ENCODE measurements around the gene PDIA6. TPM values are rescaled to one million over a fixed set of nuclear protein-coding genes. Genes with fewer than 3 reads are reported as not detected.
A peak's percentile ranks its signal among the peaks of the same experiment; 100 is the strongest.

PDIA6 gene
- total RNA-seq, 1 experiment from 2014 or later, result 149 TPM

- Histone ChIP-seq H3K4me2 (ENCODE audit: low read length) (peak overlapping the region; percentile 97), H3K27ac (ENCODE audit: low read depth, low read length) (no peak overlapping the region)
- intact Hi-C loops (cut with micrococcal nuclease), result no loop called here
Observed at GRCh38 chr2:10810202-10811161, 2.1 kb downstream of the PDIA6 start.

More at GRCh38 chr2:10810202-10811161, 2.1 kb downstream of the PDIA6 start:
- TSS peak; percentile 37 for BruUV-seq (replicated peaks)
- peaks cover 5 to 22% of the 10 kb centered on the region in 2 experiments; a peak in 3 of 4 replicates for H3K4me1 ChIP-seq (ENCODE audit: control insufficient read depth in 1 of 2, insufficient read depth in 2 of 2, low read length in 2 of 2)
- H3K4me3 ChIP-seq (replicated peaks in 1 of 2; ENCODE audit: low read depth in 1 of 2, low read length in 2 of 2), result peak overlapping the region in 1 of 2 experiments; percentile 87; a peak in 1 of 4 replicates
- H4K20me1 ChIP-seq (ENCODE audit: insufficient read depth), result 0 out of 2 replicates have a peak, but pooled peaks cover 5% of the 10 kb centered on the region
- ATAC-seq (no peak), DNase-seq (ENCODE audit: low read depth, low spot score) (no peak)
- no peaks in the 10 kb centered on the region for H3K9me3 ChIP-seq (ENCODE audit: control insufficient read depth in 1 of 2, insufficient read depth in 1 of 2, low read depth in 1 of 2, low read length in 2 of 2)
- H3K27me3 ChIP-seq (ENCODE audit: insufficient read depth, low read length), result no peaks in the 10 kb centered on the region
- RAD21 ChIA-PET (ENCODE audit: low non-redundant PET in 1 of 2, low total read pairs in 2 of 2, uncharacterized antibody in 2 of 2, unreplicated experiment in 2 of 2), result no interaction called here
- CTCF ChIA-PET, result no interaction called here
- TF ChIP-seq MAX (IDR thresholded peaks at IDR 0.05) (no peak), ZFX (IDR thresholded peaks at IDR 0.05) (no peak), POLR2AphosphoS5 (IDR thresholded peaks at IDR 0.05; ENCODE audit: low read depth, low read length) (no peak), POLR2A (IDR thresholded peaks at IDR 0.05; ENCODE audit: borderline replicate concordance, extremely low read depth, insufficient read depth, insufficient read length) (no peak), EGR1 (IDR thresholded peaks at IDR 0.05; ENCODE audit: low read depth) (no peak), ZBTB33 (IDR thresholded peaks at IDR 0.05; ENCODE audit: extremely low read depth, insufficient replicate concordance, low read length) (no peak), SRF (IDR thresholded peaks at IDR 0.05; ENCODE audit: low read depth) (no peak), EZH2 (IDR thresholded peaks at IDR 0.05) (no peak), JUND (IDR thresholded peaks at IDR 0.05) (no peak), CTCF (IDR thresholded peaks at IDR 0.05 in 2 of 3, conservative IDR thresholded peaks at IDR 0.05 in 1 of 3; ENCODE audit: borderline replicate concordance in 1 of 3, insufficient read depth in 1 of 3, low read depth in 2 of 3, low read length in 2 of 3) (no peak)
- TF ChIP-seq, protein P1, sequence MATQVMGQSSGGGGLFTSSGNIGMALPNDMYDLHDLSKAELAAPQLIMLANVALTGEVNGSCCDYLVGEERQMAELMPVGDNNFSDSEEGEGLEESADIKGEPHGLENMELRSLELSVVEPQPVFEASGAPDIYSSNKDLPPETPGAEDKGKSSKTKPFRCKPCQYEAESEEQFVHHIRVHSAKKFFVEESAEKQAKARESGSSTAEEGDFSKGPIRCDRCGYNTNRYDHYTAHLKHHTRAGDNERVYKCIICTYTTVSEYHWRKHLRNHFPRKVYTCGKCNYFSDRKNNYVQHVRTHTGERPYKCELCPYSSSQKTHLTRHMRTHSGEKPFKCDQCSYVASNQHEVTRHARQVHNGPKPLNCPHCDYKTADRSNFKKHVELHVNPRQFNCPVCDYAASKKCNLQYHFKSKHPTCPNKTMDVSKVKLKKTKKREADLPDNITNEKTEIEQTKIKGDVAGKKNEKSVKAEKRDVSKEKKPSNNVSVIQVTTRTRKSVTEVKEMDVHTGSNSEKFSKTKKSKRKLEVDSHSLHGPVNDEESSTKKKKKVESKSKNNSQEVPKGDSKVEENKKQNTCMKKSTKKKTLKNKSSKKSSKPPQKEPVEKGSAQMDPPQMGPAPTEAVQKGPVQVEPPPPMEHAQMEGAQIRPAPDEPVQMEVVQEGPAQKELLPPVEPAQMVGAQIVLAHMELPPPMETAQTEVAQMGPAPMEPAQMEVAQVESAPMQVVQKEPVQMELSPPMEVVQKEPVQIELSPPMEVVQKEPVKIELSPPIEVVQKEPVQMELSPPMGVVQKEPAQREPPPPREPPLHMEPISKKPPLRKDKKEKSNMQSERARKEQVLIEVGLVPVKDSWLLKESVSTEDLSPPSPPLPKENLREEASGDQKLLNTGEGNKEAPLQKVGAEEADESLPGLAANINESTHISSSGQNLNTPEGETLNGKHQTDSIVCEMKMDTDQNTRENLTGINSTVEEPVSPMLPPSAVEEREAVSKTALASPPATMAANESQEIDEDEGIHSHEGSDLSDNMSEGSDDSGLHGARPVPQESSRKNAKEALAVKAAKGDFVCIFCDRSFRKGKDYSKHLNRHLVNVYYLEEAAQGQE (IDR thresholded peaks at IDR 0.05; ENCODE audit: low read depth), result no peak
- peaks cover 66% of the 10 kb centered on the region for H3K79me2 ChIP-seq (ENCODE audit: insufficient read depth, low read length)
- H3K36me3 ChIP-seq (ENCODE audit: control insufficient read depth in 1 of 2, insufficient read depth in 2 of 2, low read length in 2 of 2), result peaks cover 7 to 26% of the 10 kb centered on the region in 2 experiments
- POLR2A ChIA-PET, result no interaction called here
- H3K9me2 ChIP-seq (ENCODE audit: insufficient read depth), result no peaks in the 10 kb centered on the region
- H2AFZ ChIP-seq (ENCODE audit: low read depth, low read length, poor library complexity, severe bottlenecking), result no peak overlapping the region
- peak overlapping the region; percentile 92; the same call in 1 of the 2 replicates for H3K9ac ChIP-seq (ENCODE audit: low read length)
